GM12865 (cell line): ENCODE data around the gene ASCL5.

Experiments
- DNase-seq: peaks from one replicate; pipeline ENCODE4 v3.0.0; 2010; ENCODE audit warnings: low read depth
- H3K4me3 ChIP-seq: 2 replicates; pipeline ENCODE4 v1.5.1; 2011; ENCODE audit warnings: mild to moderate bottlenecking, low read depth, low read length, control low read depth
- TF ChIP-seq, protein P1 (sequence below): IDR thresholded peaks from 2 replicates; pipeline ENCODE4 v1.5.1; 2011; ENCODE audit warnings: low read length, control low read depth, low read depth, inconsistent platforms; ENCODE audit not compliant: insufficient read depth; ENCODE audit errors: missing control alignments

The ASCL5 gene

DNA sequence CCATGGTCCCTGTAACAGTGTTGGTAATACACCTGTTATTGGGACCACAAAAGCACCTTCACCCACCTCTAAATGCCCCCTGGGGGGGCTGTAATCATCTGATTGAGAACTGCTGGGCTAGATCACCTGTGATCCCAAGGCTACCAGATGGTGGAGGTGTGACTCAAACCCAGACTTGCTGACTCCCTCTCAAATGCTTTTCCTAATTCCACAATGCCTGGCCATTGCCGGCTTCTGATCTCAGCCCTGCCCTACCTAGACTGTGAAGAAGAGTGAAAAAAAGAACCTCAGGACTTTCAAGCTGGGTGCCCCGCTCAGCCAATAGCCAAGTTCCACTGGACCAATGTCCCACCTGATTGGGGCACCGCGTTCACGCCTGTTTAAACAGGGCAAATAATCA is 17.7 kb upstream of the ASCL5 start:
- TF ChIP-seq, protein P1, sequence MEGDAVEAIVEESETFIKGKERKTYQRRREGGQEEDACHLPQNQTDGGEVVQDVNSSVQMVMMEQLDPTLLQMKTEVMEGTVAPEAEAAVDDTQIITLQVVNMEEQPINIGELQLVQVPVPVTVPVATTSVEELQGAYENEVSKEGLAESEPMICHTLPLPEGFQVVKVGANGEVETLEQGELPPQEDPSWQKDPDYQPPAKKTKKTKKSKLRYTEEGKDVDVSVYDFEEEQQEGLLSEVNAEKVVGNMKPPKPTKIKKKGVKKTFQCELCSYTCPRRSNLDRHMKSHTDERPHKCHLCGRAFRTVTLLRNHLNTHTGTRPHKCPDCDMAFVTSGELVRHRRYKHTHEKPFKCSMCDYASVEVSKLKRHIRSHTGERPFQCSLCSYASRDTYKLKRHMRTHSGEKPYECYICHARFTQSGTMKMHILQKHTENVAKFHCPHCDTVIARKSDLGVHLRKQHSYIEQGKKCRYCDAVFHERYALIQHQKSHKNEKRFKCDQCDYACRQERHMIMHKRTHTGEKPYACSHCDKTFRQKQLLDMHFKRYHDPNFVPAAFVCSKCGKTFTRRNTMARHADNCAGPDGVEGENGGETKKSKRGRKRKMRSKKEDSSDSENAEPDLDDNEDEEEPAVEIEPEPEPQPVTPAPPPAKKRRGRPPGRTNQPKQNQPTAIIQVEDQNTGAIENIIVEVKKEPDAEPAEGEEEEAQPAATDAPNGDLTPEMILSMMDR: no peak

DNA sequence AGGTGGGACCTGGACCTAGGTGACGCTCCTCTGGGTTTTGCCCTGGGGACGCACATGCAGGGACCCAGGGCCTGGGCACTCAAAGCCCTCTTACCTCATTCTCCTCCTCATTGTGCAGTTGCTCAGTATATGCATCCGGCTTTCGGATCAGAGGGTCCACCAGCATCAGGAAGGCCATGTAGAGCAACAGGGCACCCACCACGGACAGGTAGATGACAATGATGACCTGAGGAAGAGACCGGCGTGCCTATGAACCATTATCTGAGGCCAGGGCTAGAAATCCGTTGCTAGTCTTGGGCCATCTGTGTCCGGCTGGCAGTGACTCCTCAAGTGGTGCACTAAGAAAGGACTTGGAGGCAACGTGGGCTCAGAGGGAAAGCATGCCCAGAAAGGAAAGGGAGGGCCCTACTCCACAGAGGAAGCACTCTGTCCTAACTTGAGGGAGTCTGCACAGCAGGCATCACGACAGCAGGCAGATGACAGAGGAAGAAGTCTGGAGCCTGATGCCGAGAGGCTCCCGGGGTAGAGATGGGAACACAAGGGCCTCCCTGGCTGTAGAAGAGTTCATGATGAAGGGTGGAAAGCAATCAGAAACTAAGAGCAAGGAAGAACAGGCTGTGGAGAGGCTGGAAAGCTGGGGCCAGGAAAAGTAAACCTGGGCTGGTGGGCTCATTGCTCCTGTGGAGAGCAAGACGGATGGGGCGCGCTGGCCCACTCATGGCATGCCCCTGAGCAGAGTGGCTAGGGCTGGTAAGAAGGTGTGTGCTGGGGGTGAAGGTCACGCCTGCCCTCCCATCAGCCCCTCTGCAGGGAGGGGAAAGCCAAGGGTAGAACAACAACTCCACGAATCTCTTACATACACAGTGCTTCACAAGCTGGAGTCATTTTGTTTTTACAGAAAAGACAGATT is 17.0 kb upstream of the ASCL5 start:
- TF ChIP-seq, protein P1: no peak
- DNase-seq: no peak
- H3K4me3 ChIP-seq: no peak overlapping the region

More for the DNA sequence above, 17.7 kb upstream of the ASCL5 start:
- no peak for DNase-seq
- no peak overlapping the region for H3K4me3 ChIP-seq

DNA sequence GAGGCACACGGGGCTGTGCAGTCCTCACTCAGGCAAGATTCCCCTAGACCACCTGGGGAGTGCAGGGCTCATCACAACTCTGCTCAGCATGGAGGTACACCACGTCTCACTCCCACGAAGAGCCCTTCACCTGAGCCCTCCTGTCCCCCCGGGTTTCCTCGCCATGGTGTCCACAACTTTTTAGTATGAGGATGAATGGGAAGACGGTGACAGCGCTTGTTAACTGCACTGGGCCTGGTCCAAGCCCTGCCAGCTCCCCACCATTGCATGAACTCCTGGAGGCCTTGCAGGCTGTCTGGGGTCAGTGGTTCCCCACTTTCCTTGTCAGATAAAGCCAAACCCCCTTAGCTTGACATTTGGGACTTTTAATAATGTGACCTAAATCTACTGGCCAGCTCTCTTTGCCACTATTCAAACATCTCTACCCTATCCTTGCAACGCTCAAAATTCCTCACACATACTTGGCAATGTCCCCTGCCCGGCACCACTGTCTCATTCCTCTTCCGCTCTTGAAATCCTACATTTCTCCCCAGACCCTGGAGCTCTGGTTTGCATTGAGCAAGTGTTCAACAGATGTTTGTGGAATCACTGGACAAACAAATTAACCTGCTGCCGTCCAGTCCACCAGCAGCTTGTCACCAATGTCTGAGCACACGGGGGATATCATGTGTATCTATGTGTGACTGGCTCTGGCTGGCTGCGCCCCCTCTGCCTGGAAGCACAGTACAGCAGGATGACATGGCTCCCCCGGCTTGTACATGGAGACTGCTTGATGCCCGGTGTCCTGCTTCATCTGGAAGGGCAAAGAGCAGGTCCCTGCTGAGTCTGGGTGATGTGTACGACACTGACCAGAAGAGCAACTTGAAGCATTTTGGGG is 16.1 kb upstream of the ASCL5 start:
- TF ChIP-seq, protein P1: no peak
- H3K4me3 ChIP-seq: no peak overlapping the region
- no peak for DNase-seq

DNA sequence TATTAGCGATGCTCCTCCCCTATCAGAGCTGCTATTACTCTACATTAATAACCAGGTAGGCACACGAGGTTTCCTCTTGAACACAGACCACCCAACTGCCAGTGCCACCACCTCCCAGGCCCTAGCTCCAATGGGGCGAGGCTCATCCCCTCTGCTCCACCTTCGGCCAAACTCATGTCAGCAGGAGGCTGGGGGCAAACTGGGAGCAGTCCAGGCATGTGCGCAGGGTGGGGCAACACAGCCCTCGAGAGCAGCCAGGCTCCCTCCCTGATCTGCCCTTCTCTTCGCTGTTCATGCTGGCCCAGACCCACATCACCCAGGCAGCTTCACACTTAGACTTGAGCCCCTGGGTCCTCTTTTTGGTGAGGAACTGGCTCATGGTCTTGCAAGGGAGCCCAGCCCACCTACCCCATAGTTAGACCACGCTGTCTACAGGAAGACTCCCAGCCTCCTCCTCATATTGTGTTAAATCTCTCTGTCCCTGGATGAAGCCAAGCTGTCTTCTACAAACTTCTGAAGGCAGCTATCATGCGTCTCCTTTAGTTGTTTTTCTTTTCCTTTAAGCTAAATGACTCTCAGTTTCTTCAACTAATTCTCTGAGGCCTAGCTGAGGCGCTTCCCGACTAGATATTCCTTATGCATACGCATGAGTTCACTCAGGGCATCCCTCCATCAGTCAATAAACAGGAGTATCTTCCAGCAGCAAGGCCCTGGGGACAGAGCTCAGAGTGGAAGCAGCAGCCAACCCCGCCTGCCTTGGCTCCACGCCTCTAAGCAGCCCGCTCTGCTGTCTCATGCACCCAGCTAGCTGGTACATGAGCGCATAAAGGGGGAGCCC is 15.2 kb upstream of the ASCL5 start:
- DNase-seq: no peak
- no peak overlapping the region for H3K4me3 ChIP-seq
- TF ChIP-seq, protein P1: no peak

DNA sequence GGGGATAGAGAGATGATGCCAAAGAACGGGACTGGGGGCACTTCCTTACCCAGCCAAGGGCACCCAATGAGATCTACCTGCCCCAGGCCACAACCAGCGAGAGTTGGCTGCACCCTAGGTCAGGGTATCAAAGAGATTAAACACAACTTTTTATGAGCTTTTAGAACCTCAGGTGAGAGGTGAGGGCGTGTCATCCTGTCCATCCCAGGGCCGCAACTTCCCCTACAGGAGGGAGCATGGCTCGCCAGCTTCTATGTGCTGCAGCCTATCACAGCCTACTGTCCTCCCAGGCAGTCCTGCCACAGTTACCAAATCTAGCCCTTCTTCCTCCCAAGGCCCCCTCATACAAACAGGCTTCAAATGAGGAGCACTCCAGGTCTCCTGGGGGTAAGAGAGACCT is 14.4 kb upstream of the ASCL5 start:
- no peak overlapping the region for H3K4me3 ChIP-seq
- TF ChIP-seq, protein P1: no peak
- DNase-seq: no peak

DNA sequence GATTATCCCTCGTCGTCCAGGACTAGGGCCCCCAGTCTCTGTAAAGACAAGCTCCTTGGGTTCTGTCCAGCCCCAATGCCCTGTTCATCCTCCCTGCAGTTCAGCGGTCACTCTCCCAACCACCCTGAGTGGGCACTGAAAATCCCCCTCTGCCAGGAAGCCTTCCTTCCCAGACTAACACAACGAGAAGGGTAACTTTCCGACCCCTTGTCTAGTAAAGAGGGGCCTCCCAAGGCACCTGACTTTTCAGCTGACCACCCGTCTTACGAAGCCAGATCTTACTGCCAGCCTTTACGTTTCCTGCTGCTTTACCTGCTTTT is 13.9 kb upstream of the ASCL5 start:
- TF ChIP-seq, protein P1: no peak
- no peak for DNase-seq
- no peak overlapping the region for H3K4me3 ChIP-seq
